ENCODE results near the gene PRKAB2.

DNA sequence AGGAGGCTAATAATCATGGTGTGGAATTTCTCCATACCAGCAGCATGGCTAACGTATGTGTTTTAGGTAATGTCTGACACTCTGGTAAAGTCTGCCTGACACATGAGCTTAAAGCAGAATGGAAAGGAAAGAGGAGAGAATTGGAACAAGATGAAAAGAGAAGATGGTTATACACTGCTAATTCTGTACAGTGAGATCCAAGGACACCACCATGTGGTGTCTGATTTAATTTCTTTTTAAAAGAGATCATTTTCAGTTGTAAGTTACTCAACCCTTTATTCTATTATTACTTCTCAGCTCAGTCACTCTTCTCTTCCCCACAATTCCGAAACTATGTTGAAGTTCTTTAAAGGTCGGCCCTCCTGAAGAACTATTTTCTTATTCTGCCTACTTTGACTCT is 15.6 kb downstream of the PRKAB2 start:
- TF ChIP-seq, protein P1, sequence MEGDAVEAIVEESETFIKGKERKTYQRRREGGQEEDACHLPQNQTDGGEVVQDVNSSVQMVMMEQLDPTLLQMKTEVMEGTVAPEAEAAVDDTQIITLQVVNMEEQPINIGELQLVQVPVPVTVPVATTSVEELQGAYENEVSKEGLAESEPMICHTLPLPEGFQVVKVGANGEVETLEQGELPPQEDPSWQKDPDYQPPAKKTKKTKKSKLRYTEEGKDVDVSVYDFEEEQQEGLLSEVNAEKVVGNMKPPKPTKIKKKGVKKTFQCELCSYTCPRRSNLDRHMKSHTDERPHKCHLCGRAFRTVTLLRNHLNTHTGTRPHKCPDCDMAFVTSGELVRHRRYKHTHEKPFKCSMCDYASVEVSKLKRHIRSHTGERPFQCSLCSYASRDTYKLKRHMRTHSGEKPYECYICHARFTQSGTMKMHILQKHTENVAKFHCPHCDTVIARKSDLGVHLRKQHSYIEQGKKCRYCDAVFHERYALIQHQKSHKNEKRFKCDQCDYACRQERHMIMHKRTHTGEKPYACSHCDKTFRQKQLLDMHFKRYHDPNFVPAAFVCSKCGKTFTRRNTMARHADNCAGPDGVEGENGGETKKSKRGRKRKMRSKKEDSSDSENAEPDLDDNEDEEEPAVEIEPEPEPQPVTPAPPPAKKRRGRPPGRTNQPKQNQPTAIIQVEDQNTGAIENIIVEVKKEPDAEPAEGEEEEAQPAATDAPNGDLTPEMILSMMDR (conservative IDR thresholded peaks at IDR 0.05 in 1 of 2, IDR thresholded peaks at IDR 0.05 in 1 of 2; ENCODE audit: extremely low read depth in 1 of 2, insufficient read depth in 1 of 2, low read depth in 1 of 2, low read length in 2 of 2) = no peak
- TF ChIP-seq EZH2 (IDR thresholded peaks at IDR 0.05; ENCODE audit: borderline replicate concordance, low read length) = no peak
